ENCODE data around the gene ADAP2.
"Not testable (repeated sequence)": the region's sequence is repeated elsewhere in the genome, so short reads cannot be mapped to it uniquely, and the experiment has no call there.

ADAP2 gene

GRCh38 chr17:30975042-30975820 lies 53.5 kb downstream of the ADAP2 start:
- TF ChIP-seq, protein P1, sequence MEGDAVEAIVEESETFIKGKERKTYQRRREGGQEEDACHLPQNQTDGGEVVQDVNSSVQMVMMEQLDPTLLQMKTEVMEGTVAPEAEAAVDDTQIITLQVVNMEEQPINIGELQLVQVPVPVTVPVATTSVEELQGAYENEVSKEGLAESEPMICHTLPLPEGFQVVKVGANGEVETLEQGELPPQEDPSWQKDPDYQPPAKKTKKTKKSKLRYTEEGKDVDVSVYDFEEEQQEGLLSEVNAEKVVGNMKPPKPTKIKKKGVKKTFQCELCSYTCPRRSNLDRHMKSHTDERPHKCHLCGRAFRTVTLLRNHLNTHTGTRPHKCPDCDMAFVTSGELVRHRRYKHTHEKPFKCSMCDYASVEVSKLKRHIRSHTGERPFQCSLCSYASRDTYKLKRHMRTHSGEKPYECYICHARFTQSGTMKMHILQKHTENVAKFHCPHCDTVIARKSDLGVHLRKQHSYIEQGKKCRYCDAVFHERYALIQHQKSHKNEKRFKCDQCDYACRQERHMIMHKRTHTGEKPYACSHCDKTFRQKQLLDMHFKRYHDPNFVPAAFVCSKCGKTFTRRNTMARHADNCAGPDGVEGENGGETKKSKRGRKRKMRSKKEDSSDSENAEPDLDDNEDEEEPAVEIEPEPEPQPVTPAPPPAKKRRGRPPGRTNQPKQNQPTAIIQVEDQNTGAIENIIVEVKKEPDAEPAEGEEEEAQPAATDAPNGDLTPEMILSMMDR (IDR thresholded peaks at IDR 0.05; ENCODE audit: low read depth, low read length, missing control alignments): no peak
- DNase-seq (ENCODE audit: low read depth): no peak
- H3K4me3 ChIP-seq (ENCODE audit: low read depth, low read length): no peak overlapping the region

GRCh38 chr17:30979919-30980318 lies 58.2 kb downstream of the ADAP2 start:
- not testable (repeated sequence) for H3K4me3 ChIP-seq (ENCODE audit: low read depth, low read length); DNase-seq (ENCODE audit: low read depth)

DNA sequence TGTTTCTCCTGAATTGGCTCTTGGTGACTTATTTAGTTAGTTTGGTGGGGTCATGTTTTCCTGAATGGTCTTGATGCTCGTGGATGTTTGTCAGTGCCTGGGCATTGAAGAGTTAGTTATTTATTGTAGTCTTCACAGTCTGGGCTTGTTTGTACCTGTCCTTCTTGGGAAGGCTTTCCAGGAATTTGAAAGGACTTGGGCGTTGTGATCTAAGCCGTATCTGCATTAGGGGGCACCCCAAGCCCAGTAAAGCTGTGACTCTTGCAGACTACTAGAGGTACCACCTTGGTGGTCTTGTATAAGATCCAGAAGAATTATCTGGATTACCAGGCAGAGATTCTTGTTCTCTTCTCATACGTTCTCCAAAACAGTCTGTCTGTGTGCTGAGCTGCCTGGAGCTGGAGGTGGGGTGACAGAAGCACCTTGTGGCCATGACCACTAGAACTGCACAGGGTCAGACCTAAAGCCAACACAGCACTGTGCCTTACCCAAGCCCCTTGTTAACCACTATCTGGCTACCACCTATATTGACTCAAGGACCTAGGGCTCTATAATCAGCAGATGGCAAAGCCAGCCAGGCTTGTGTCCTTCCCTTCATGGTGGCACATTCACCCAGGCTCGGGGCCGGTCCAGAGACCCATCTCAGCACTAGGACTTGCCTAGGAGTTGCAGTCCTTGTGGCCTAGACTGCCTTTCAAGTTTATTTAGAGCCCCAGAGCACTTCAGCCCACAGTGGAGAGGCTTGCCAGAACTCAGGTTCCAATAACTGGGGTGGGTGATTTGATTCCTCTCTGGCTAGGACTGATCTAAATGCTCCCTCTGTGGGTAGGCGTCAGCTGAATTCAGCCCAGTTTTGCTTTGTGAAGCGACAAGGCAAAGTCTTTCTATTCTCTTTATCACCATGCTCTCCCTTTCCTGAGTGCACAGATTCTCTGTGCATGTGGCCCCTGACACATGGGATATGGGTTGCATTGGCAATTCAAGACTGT lies 60.1 kb downstream of the ADAP2 start:
- DNase-seq (ENCODE audit: low read depth): no peak
- TF ChIP-seq, protein P1 (IDR thresholded peaks at IDR 0.05; ENCODE audit: low read depth, low read length, missing control alignments): no peak
- H3K4me3 ChIP-seq (ENCODE audit: low read depth, low read length): no peak overlapping the region

DNA sequence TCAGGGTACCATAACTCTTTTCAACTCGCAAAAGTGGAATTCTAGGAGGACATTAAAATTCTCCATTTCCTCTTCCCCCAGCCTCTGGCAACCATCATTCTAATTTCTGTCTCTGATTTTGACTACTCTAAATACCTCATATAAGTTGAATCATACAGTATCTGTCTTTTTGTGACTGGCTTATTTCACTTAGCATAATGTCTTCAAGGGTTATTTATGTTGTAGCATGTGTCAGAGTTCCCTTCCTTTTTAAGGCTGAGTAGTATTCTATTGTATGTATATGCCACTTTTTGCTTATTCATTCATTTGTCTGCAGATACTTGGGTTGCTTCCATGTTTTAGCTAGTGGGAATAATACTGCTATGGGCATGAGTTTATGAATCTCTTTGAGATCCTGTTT lies 61.1 kb downstream of the ADAP2 start:
- H3K4me3 ChIP-seq (ENCODE audit: low read depth, low read length): no peak overlapping the region
- DNase-seq (ENCODE audit: low read depth): no peak
- TF ChIP-seq, protein P1 (IDR thresholded peaks at IDR 0.05; ENCODE audit: low read depth, low read length, missing control alignments): no peak

- no peak for DNase-seq (ENCODE audit: low read depth)
- no peak overlapping the region for H3K4me3 ChIP-seq (ENCODE audit: low read depth, low read length)
- TF ChIP-seq, protein P1 (IDR thresholded peaks at IDR 0.05; ENCODE audit: low read depth, low read length, missing control alignments): no peak
These were observed 68.7 kb downstream of the ADAP2 start for GRCh38 chr17:30990458-30990857.

- TF ChIP-seq, protein P1 (IDR thresholded peaks at IDR 0.05; ENCODE audit: low read depth, low read length, missing control alignments): no peak
- no peak overlapping the region for H3K4me3 ChIP-seq (ENCODE audit: low read depth, low read length)
- DNase-seq (ENCODE audit: low read depth): no peak
These were observed 70.8 kb downstream of the ADAP2 start for GRCh38 chr17:30992551-30992950.

DNA sequence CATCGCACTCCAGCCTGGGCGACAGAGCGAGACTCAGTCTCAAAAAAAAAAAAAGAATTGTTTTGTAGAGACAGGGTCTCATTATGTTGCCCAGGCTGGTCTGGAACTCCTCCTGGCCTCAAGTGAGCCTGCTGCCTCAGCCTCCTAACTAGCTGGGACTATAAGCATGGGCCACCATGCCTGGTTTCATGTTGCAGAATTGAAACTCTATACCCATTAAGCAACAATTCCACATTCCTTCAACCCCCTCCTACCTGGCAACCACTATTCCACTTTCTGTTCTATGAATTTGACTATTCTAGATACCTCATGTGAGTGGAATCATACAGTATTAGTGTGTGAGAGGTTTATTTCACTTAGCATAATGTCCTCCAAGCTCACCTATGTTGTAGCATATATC lies 73.6 kb downstream of the ADAP2 start:
- no peak overlapping the region for H3K4me3 ChIP-seq (ENCODE audit: low read depth, low read length)
- TF ChIP-seq, protein P1 (IDR thresholded peaks at IDR 0.05; ENCODE audit: low read depth, low read length, missing control alignments): no peak
- DNase-seq (ENCODE audit: low read depth): no peak

All from GM12864 (cell line).